ENCODE results near the gene MLH1.
A peak's percentile ranks its signal among the peaks of the same experiment; 100 is the strongest.

MLH1 gene

DNA sequence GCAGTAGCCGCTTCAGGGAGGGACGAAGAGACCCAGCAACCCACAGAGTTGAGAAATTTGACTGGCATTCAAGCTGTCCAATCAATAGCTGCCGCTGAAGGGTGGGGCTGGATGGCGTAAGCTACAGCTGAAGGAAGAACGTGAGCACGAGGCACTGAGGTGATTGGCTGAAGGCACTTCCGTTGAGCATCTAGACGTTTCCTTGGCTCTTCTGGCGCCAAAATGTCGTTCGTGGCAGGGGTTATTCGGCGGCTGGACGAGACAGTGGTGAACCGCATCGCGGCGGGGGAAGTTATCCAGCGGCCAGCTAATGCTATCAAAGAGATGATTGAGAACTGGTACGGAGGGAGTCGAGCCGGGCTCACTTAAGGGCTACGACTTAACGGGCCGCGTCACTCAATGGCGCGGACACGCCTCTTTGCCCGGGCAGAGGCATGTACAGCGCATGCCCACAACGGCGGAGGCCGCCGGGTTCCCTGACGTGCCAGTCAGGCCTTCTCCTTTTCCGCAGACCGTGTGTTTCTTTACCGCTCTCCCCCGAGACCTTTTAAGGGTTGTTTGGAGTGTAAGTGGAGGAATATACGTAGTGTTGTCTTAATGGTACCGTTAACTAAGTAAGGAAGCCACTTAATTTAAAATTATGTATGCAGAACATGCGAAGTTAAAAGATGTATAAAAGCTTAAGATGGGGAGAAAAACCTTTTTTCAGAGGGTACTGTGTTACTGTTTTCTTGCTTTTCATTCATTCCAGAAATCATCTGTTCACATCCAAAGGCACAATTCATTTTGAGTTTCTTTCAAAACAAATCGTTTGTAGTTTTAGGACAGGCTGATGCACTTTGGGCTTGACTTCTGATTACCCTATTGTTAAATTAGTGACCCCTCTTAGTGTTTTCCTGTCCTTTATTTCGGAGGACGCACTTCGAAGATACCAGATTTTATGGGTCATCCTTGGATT lies at the start of gene MLH1:
Gene MLH1, plus strand, starts transcription at position 193 of the 958 bp plus-strand sequence. Its CDS starts 30 bp downstream, at position 223.
- Histone ChIP-seq H3K36me3 (ENCODE audit: insufficient read depth, low read length) (peaks cover 64% of the 10 kb centered on the region), H3K27ac (ENCODE audit: low read depth, low read length, poor library complexity, severe bottlenecking) (peak within 1 kb of the TSS; percentile 85), H3K79me2 (ENCODE audit: insufficient read depth, low read length) (peaks cover 55% of the 10 kb centered on the region), H3K4me3 (ENCODE audit: low read depth, low read length, poor library complexity, severe bottlenecking) (peak within 1 kb of the TSS; percentile 71), H2AFZ (ENCODE audit: low read length) (no peak within 1 kb of the TSS), H3K9me2 (ENCODE audit: low read depth, low read length) (no peaks in the 10 kb centered on the region), H3K4me2 (ENCODE audit: low read length) (peak within 1 kb of the TSS; percentile 90), H4K20me1 (ENCODE audit: insufficient read depth, low read length) (no peaks in the 10 kb centered on the region), H3K27me3 (ENCODE audit: insufficient read depth, low read length) (no peaks in the 10 kb centered on the region), H3F3A (ENCODE audit: insufficient read depth, low read length) (no peaks in the 10 kb centered on the region), H3K4me1 (ENCODE audit: insufficient read depth, low read length, severe bottlenecking) (peaks cover 43% of the 10 kb centered on the region), H3K9ac (ENCODE audit: low read length) (peak within 1 kb of the TSS; percentile 91), H3K9me3 (ENCODE audit: low read length) (no peaks in the 10 kb centered on the region)
- TF ChIP-seq EZH2 (IDR thresholded peaks at IDR 0.05; ENCODE audit: borderline replicate concordance, low read length) = no peak
- TF ChIP-seq, protein P1, sequence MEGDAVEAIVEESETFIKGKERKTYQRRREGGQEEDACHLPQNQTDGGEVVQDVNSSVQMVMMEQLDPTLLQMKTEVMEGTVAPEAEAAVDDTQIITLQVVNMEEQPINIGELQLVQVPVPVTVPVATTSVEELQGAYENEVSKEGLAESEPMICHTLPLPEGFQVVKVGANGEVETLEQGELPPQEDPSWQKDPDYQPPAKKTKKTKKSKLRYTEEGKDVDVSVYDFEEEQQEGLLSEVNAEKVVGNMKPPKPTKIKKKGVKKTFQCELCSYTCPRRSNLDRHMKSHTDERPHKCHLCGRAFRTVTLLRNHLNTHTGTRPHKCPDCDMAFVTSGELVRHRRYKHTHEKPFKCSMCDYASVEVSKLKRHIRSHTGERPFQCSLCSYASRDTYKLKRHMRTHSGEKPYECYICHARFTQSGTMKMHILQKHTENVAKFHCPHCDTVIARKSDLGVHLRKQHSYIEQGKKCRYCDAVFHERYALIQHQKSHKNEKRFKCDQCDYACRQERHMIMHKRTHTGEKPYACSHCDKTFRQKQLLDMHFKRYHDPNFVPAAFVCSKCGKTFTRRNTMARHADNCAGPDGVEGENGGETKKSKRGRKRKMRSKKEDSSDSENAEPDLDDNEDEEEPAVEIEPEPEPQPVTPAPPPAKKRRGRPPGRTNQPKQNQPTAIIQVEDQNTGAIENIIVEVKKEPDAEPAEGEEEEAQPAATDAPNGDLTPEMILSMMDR (IDR thresholded peaks at IDR 0.05; ENCODE audit: low read length) = no peak

DNA sequence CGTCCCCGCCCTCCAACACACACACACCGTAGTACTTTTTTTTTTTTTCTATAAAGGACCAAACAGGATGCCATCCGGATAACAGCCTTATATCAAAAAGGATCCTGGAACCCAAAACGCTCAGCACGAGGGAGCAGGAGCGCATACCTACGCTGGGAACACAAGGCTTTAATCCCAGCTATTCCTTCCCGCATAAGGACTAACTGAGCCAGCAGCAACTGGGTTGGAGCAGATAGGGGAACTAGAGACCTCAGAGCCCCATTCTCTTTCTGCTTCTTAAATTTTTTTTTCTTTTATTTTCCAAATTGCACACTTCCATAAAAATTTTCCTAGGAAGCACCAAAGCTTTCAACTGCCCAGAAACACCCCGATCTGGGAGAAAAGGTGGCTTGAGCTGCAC lies 49.7 kb upstream of the MLH1 start:
- H3K9me3 ChIP-seq (ENCODE audit: low read length) = peaks cover 6% of the 10 kb centered on the region; the same call in 1 of the 2 replicates
- H3K9ac ChIP-seq (ENCODE audit: low read length) = peak overlapping the region; percentile 82
- peak overlapping the region; percentile 71 for H3K4me2 ChIP-seq (ENCODE audit: low read length)
- TF ChIP-seq, protein P1 (IDR thresholded peaks at IDR 0.05; ENCODE audit: low read length) = no peak
- no peak for TF ChIP-seq EZH2 (IDR thresholded peaks at IDR 0.05; ENCODE audit: borderline replicate concordance, low read length)
- peaks cover 12% of the 10 kb centered on the region for H3K79me2 ChIP-seq (ENCODE audit: insufficient read depth, low read length)
- H2AFZ ChIP-seq (ENCODE audit: low read length) = no peak overlapping the region
- no peaks in the 10 kb centered on the region for H3K27me3 ChIP-seq (ENCODE audit: insufficient read depth, low read length)
- H3K9me2 ChIP-seq (ENCODE audit: low read depth, low read length) = no peaks in the 10 kb centered on the region
- no peaks in the 10 kb centered on the region for H3F3A ChIP-seq (ENCODE audit: insufficient read depth, low read length)
- H3K4me1 ChIP-seq (ENCODE audit: insufficient read depth, low read length, severe bottlenecking) = peaks cover 23% of the 10 kb centered on the region
- peak overlapping the region; percentile 47 for H3K27ac ChIP-seq (ENCODE audit: low read depth, low read length, poor library complexity, severe bottlenecking)
- no peaks in the 10 kb centered on the region for H4K20me1 ChIP-seq (ENCODE audit: insufficient read depth, low read length)
- peak overlapping the region; percentile 78 for H3K4me3 ChIP-seq (ENCODE audit: low read depth, low read length, poor library complexity, severe bottlenecking)
- H3K36me3 ChIP-seq (ENCODE audit: insufficient read depth, low read length) = no peaks in the 10 kb centered on the region

DNA sequence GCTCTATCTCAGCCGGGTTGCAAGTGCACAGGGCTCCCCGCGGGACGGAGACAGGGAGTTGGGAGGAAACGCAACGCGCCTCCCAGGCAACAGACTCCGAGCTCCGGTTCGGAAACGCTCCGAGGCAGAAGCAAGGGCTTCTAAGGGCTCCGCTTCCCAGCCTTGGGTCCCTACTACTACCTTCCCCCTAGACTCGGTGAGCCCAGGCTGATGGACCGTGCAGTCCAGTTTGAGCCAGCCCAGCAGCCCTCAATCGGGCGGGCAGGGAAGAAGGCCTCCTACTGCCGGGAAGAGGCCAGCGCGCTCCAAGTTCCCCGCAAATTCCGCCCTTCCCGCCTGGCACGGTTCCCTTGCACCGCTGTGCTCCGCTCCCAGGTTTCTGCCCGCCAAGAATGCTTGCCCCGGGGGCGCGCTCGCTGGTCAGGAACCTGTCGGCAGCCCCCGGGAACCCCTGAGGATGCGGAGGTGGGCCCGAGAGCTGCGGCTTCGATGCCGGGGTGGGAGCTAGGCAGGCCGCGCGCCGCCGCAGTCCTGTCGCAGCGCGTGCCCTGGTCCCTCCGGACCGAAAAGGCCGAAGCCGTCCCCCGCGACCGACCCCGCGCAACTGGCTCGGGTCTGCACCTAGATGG lies 49.2 kb upstream of the MLH1 start:
- Histone ChIP-seq H3K27ac (ENCODE audit: low read depth, low read length, poor library complexity, severe bottlenecking) (peak overlapping the region; percentile 47), H2AFZ (ENCODE audit: low read length) (no peak overlapping the region), H3F3A (ENCODE audit: insufficient read depth, low read length) (no peaks in the 10 kb centered on the region), H3K79me2 (ENCODE audit: insufficient read depth, low read length) (peaks cover 12% of the 10 kb centered on the region), H3K36me3 (ENCODE audit: insufficient read depth, low read length) (no peaks in the 10 kb centered on the region), H3K4me1 (ENCODE audit: insufficient read depth, low read length, severe bottlenecking) (peaks cover 23% of the 10 kb centered on the region), H4K20me1 (ENCODE audit: insufficient read depth, low read length) (no peaks in the 10 kb centered on the region), H3K27me3 (ENCODE audit: insufficient read depth, low read length) (no peaks in the 10 kb centered on the region), H3K9me3 (ENCODE audit: low read length) (peaks cover 6% of the 10 kb centered on the region; the same call in 1 of the 2 replicates), H3K9ac (ENCODE audit: low read length) (peak overlapping the region; percentile 82), H3K4me3 (ENCODE audit: low read depth, low read length, poor library complexity, severe bottlenecking) (peak overlapping the region; percentile 78), H3K4me2 (ENCODE audit: low read length) (peak overlapping the region; percentile 71), H3K9me2 (ENCODE audit: low read depth, low read length) (no peaks in the 10 kb centered on the region)
- no peak for TF ChIP-seq EZH2 (IDR thresholded peaks at IDR 0.05; ENCODE audit: borderline replicate concordance, low read length)
- TF ChIP-seq, protein P1 (IDR thresholded peaks at IDR 0.05; ENCODE audit: low read length) = no peak
